K562 (cell line): ENCODE results near the gene NR1H3. TPM values are rescaled to one million over a fixed set of nuclear protein-coding genes. Genes with fewer than 3 reads are reported as not detected.

Source experiments
- ADNP ChIP-seq: fragments of 200-800 bp; sonication (Bioruptor generic); IDR thresholded peaks from 2 replicates; pipeline ENCODE4 v1.6.1; 2016; ENCODE audit warnings: missing genetic modification characterization, missing compliant biosample characterization
- BDP1 ChIP-seq: IDR thresholded peaks from 3 replicates; pipeline ENCODE4 v1.6.1; 2011; ENCODE audit not compliant: insufficient read length, insufficient read depth
- CLOCK ChIP-seq: fragments of 250-450 bp; sonication (Bioruptor Pico); IDR thresholded peaks from 2 replicates; pipeline ENCODE4 v1.4.0; 2020; ENCODE audit warnings: mild to moderate bottlenecking, moderate library complexity, borderline replicate concordance
- EGR1 ChIP-seq: fragments of 450-650 bp; conservative IDR thresholded peaks from 2 replicates; pipeline ENCODE4 v1.6.1; 2017; ENCODE audit warnings: mild to moderate bottlenecking
- FOXA1 ChIP-seq: fragments of 450-650 bp; IDR thresholded peaks from 2 replicates; pipeline ENCODE4 v1.6.1; 2016; ENCODE audit warnings: mild to moderate bottlenecking, borderline replicate concordance
- FUS ChIP-seq: fragments of 200-400 bp; formaldehyde crosslinking; optimal IDR thresholded peaks from 2 replicates; pipeline ENCODE3; 2017; ENCODE audit warnings: low read depth, low read length
- HNRNPLL ChIP-seq: fragments of 200-400 bp; formaldehyde crosslinking; IDR thresholded peaks from 2 replicates; pipeline ENCODE4 v1.6.1; 2017; ENCODE audit warnings: low read length, low read depth, mild to moderate bottlenecking; ENCODE audit not compliant: poor library complexity, severe bottlenecking
- IRF2 ChIP-seq: sonication (generic); formaldehyde crosslinking; IDR thresholded peaks from 2 replicates; pipeline ENCODE4 v1.8.1; 2022; ENCODE audit warnings: mild to moderate bottlenecking, missing genetic modification reagents
- MCM5 ChIP-seq: fragments of 450-650 bp; IDR thresholded peaks from 2 replicates; pipeline ENCODE4 v1.6.1; 2016; ENCODE audit warnings: low read depth
- PRMT5 ChIP-seq: sonication (generic); formaldehyde crosslinking; IDR thresholded peaks from 2 replicates; pipeline ENCODE4 v1.5.0; 2020; ENCODE audit warnings: missing genetic modification reagents
- RNF2 ChIP-seq: sonication (generic); IDR thresholded peaks from 2 replicates; pipeline ENCODE4 v1.6.1; 2016
- SMAD1 ChIP-seq: fragments of 150-350 bp; IDR thresholded peaks from 2 replicates; pipeline ENCODE4 v1.6.1; 2014; ENCODE audit warnings: low read length, low read depth; ENCODE audit not compliant: partially characterized antibody
- SP1 ChIP-seq: sonication (generic); formaldehyde crosslinking; IDR thresholded peaks from 2 replicates; pipeline ENCODE4 v1.8.1; 2022; ENCODE audit warnings: mild to moderate bottlenecking, missing genetic modification reagents
- SRSF7 ChIP-seq: fragments of 200-400 bp; formaldehyde crosslinking; optimal IDR thresholded peaks from 2 replicates; pipeline ENCODE3; 2017; ENCODE audit warnings: mild to moderate bottlenecking, low read depth, low read length
- TAL1 ChIP-seq: fragments of 450-650 bp; IDR thresholded peaks from 2 replicates; pipeline ENCODE4 v1.6.1; 2016; ENCODE audit warnings: mild to moderate bottlenecking
- TCFL5 ChIP-seq: fragments of 250-450 bp; sonication (Bioruptor Pico); conservative IDR thresholded peaks from 2 replicates; pipeline ENCODE4 v1.6.1; 2021; ENCODE audit warnings: mild to moderate bottlenecking, moderate library complexity, matching md5 sums
- ZNF184 ChIP-seq: sonication (generic); formaldehyde crosslinking; IDR thresholded peaks from 2 replicates; pipeline ENCODE4 v1.5.0; 2020; ENCODE audit warnings: missing genetic modification reagents
- ZNF24 ChIP-seq: fragments of 450-650 bp; IDR thresholded peaks from 2 replicates; pipeline ENCODE4 v1.6.1; 2016
- ZNF324 ChIP-seq: fragments of 250-450 bp; sonication (Bioruptor Pico); IDR thresholded peaks from 2 replicates; pipeline ENCODE4 v1.4.0; 2020; ENCODE audit warnings: mild to moderate bottlenecking
- polyA plus RNA-seq, 8 experiments: library from polyadenylated mRNA; depleted of rRNA in 4 of 8; stranded (reverse) in 5 of 8; unstranded in 3 of 8; fragments of >200 nt; fragmentation: Nextera tagmentation in 2 of 8; fragmentation: Illumina TruSeq in 1 of 8; extraction: Ambion mirVana in 2 of 8; extraction: Trizol in 1 of 8; gene quantifications; 2 replicates each; pipeline versions ENCODE4 v1.2.1 to v1.2.3, GENCODE V29; 2011 to 2014; ENCODE audit warnings: inconsistent platforms in 1 of 8, missing spikeins in 1 of 8
- total RNA-seq, 7 experiments: library from RNA; depleted of rRNA in 6 of 7; stranded (reverse); fragments of >200 nt in 6 of 7; fragmentation: Illumina TruSeq in 2 of 7; extraction: Trizol in 2 of 7; gene quantifications; 2 replicates each; pipeline versions ENCODE4 v1.2.1 to v1.2.3, GENCODE V29; 2011 to 2021; ENCODE audit warnings: low replicate concordance in 1 of 7
- TF ChIP-seq, protein P1 (sequence below): IDR thresholded peaks from 3 replicates; pipeline ENCODE4 v1.6.1; 2011; ENCODE audit warnings: borderline replicate concordance, mild to moderate bottlenecking, moderate library complexity; ENCODE audit not compliant: insufficient read length; ENCODE audit errors: extremely low read depth
- TF ChIP-seq, protein P2 (sequence below): fragments of 250-450 bp; sonication (Bioruptor Pico); IDR thresholded peaks from 2 replicates; pipeline ENCODE4 v1.4.0; 2020
- TF ChIP-seq, protein P3 (sequence below): fragments of 250-450 bp; sonication (Bioruptor Pico); IDR thresholded peaks from 2 replicates; pipeline ENCODE4 v1.8.0; 2022; ENCODE audit warnings: inconsistent platforms

Gene NR1H3
- total and polyA plus RNA-seq, 9 of the 15 experiments (the other 6 are each of a cell fraction or from before 2014, with no cell fraction given): 8.2 to 26.0 (median 11.9) TPM

- TF ChIP-seq FUS (no peak), ZNF324 (CRISPR knock-in tag) (no peak), ZNF24 (no peak), IRF2 (CRISPR knock-in tag) (no peak), EGR1 (no peak; the same call in 1 of the 2 replicates), TAL1 (no peak), ZNF184 (no peak), TCFL5 (CRISPR knock-in tag) (no peak), HNRNPLL (peak; percentile 50), BDP1 (no peak), ADNP (tag) (no peak), SRSF7 (no peak), PRMT5 (CRISPR knock-in tag) (no peak), CLOCK (CRISPR knock-in tag) (no peak), SMAD1 (no peak), SP1 (peak; percentile 84), FOXA1 (no peak), RNF2 (peak; percentile 16; the same call in 1 of the 2 replicates), MCM5 (no peak)
- TF ChIP-seq, protein P1, sequence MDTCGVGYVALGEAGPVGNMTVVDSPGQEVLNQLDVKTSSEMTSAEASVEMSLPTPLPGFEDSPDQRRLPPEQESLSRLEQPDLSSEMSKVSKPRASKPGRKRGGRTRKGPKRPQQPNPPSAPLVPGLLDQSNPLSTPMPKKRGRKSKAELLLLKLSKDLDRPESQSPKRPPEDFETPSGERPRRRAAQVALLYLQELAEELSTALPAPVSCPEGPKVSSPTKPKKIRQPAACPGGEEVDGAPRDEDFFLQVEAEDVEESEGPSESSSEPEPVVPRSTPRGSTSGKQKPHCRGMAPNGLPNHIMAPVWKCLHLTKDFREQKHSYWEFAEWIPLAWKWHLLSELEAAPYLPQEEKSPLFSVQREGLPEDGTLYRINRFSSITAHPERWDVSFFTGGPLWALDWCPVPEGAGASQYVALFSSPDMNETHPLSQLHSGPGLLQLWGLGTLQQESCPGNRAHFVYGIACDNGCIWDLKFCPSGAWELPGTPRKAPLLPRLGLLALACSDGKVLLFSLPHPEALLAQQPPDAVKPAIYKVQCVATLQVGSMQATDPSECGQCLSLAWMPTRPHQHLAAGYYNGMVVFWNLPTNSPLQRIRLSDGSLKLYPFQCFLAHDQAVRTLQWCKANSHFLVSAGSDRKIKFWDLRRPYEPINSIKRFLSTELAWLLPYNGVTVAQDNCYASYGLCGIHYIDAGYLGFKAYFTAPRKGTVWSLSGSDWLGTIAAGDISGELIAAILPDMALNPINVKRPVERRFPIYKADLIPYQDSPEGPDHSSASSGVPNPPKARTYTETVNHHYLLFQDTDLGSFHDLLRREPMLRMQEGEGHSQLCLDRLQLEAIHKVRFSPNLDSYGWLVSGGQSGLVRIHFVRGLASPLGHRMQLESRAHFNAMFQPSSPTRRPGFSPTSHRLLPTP: no peak
- TF ChIP-seq, protein P2, sequence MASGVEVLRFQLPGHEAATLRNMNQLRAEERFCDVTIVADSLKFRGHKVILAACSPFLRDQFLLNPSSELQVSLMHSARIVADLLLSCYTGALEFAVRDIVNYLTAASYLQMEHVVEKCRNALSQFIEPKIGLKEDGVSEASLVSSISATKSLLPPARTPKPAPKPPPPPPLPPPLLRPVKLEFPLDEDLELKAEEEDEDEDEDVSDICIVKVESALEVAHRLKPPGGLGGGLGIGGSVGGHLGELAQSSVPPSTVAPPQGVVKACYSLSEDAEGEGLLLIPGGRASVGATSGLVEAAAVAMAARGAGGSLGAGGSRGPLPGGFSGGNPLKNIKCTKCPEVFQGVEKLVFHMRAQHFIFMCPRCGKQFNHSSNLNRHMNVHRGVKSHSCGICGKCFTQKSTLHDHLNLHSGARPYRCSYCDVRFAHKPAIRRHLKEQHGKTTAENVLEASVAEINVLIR (CRISPR knock-in tag): no peak
- TF ChIP-seq, protein P3, sequence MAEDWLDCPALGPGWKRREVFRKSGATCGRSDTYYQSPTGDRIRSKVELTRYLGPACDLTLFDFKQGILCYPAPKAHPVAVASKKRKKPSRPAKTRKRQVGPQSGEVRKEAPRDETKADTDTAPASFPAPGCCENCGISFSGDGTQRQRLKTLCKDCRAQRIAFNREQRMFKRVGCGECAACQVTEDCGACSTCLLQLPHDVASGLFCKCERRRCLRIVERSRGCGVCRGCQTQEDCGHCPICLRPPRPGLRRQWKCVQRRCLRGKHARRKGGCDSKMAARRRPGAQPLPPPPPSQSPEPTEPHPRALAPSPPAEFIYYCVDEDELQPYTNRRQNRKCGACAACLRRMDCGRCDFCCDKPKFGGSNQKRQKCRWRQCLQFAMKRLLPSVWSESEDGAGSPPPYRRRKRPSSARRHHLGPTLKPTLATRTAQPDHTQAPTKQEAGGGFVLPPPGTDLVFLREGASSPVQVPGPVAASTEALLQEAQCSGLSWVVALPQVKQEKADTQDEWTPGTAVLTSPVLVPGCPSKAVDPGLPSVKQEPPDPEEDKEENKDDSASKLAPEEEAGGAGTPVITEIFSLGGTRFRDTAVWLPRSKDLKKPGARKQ: no peak
These were observed 11.4 kb downstream of the NR1H3 start (continued) for GRCh38 chr11:47269002-47269828.
